KMS-11 (cell line): ENCODE measurements around the gene TMA7.
A peak's percentile ranks its signal among the peaks of the same experiment; 100 is the strongest.
"Not testable (repeated sequence)": the region's sequence is repeated elsewhere in the genome, so short reads cannot be mapped to it uniquely, and the experiment has no call there.

Source experiments
- H2AFZ ChIP-seq: fragments of 200-600 bp; sonication (generic); 2 replicates; pipeline ENCODE4 v1.6.1; 2016; ENCODE audit warnings: antibody characterized with exemption, mixed run types, low read depth
- H3K27ac ChIP-seq: fragments of 200-600 bp; sonication (generic); 2 replicates; pipeline ENCODE4 v1.6.1; 2016; ENCODE audit warnings: mild to moderate bottlenecking, mixed run types
- H3K27me3 ChIP-seq: fragments of 200-600 bp; sonication (generic); 2 replicates; pipeline ENCODE4 v1.6.1; 2017; ENCODE audit warnings: mild to moderate bottlenecking, low read depth, mixed run types, moderate library complexity; ENCODE audit not compliant: insufficient read depth
- H3K36me3 ChIP-seq: fragments of 200-600 bp; sonication (generic); 2 replicates; pipeline ENCODE4 v1.6.1; 2017; ENCODE audit warnings: mild to moderate bottlenecking, mixed run types; ENCODE audit not compliant: insufficient read depth
- H3K4me1 ChIP-seq: fragments of 200-600 bp; sonication (generic); 2 replicates; pipeline ENCODE4 v1.6.1; 2016; ENCODE audit warnings: mild to moderate bottlenecking, low read depth, mixed run types; ENCODE audit not compliant: poor library complexity, severe bottlenecking
- H3K4me2 ChIP-seq: fragments of 200-600 bp; sonication (generic); 2 replicates; pipeline ENCODE4 v1.7.0; 2016; ENCODE audit warnings: mild to moderate bottlenecking, mixed run types
- H3K4me3 ChIP-seq: fragments of 200-600 bp; sonication (generic); IDR thresholded peaks from 2 replicates; pipeline ENCODE4 v1.6.1; 2017; ENCODE audit warnings: low read depth, low read length, mixed read lengths; ENCODE audit not compliant: insufficient read depth
- H3K79me2 ChIP-seq: fragments of 200-600 bp; sonication (generic); 2 replicates; pipeline ENCODE4 v1.6.1; 2016; ENCODE audit warnings: low read depth, mixed run types; ENCODE audit not compliant: insufficient read depth
- H3K9ac ChIP-seq: fragments of 200-600 bp; sonication (generic); 2 replicates; pipeline ENCODE4 v1.6.1; 2016; ENCODE audit warnings: mild to moderate bottlenecking, mixed run types
- H4K20me1 ChIP-seq: fragments of 200-600 bp; sonication (generic); 2 replicates; pipeline ENCODE4 v1.6.1; 2016; ENCODE audit warnings: mild to moderate bottlenecking, mixed run types; ENCODE audit not compliant: insufficient read depth
- TF ChIP-seq, protein P1 (sequence below): fragments of 200-600 bp; sonication (generic); conservative IDR thresholded peaks from 2 replicates; pipeline ENCODE4 v1.6.1; 2017; ENCODE audit warnings: low read depth, mild to moderate bottlenecking, antibody characterized with exemption, low read length, moderate library complexity, mixed read lengths

The TMA7 gene

DNA sequence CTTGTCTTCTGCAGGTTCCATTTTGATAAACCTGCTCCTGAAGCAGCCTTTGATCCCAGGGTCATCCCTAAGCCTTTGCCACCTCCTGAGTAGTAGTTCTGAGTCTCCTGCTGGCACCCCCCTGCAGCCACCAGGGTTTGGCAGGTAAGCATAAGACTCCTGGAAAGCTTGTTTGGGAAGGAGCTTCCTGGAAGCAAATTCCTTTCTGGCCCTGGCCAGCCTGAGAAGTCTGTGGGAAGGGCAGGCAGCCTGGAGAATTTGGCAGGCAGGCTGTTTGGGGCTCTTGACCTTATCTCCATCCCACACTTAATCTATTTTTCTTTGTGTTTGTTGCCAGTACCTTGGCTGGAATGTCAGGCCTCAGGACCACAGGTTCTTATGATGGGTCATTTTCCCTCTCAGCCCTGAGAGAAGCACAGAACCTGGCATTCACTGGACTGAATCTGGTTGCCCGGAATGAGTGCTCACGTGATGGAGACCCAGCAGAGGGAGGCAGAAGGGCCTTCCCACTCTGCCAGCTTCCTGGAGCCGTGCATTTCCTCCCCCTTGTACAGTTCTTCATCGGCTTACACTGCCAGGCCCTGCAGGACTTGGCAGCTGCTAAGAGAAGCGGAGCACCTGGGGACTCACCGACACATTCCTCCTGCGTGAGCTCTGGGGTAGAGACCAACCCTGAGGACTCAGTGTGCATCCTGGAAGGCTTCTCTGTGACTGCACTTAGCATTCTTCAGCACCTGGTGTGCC lies 19.9 kb downstream of the TMA7 start:
- Histone ChIP-seq H3K36me3 (no peaks in the 10 kb centered on the region), H3K4me3 (no peak overlapping the region), H3K4me1 (no peaks in the 10 kb centered on the region), H3K4me2 (no peak overlapping the region), H3K9ac (no peak overlapping the region), H3K27me3 (no peaks in the 10 kb centered on the region), H4K20me1 (no peaks in the 10 kb centered on the region), H3K27ac (no peak overlapping the region), H3K79me2 (no peaks in the 10 kb centered on the region), H2AFZ (no peak overlapping the region)
- TF ChIP-seq, protein P1, sequence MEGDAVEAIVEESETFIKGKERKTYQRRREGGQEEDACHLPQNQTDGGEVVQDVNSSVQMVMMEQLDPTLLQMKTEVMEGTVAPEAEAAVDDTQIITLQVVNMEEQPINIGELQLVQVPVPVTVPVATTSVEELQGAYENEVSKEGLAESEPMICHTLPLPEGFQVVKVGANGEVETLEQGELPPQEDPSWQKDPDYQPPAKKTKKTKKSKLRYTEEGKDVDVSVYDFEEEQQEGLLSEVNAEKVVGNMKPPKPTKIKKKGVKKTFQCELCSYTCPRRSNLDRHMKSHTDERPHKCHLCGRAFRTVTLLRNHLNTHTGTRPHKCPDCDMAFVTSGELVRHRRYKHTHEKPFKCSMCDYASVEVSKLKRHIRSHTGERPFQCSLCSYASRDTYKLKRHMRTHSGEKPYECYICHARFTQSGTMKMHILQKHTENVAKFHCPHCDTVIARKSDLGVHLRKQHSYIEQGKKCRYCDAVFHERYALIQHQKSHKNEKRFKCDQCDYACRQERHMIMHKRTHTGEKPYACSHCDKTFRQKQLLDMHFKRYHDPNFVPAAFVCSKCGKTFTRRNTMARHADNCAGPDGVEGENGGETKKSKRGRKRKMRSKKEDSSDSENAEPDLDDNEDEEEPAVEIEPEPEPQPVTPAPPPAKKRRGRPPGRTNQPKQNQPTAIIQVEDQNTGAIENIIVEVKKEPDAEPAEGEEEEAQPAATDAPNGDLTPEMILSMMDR = no peak

DNA sequence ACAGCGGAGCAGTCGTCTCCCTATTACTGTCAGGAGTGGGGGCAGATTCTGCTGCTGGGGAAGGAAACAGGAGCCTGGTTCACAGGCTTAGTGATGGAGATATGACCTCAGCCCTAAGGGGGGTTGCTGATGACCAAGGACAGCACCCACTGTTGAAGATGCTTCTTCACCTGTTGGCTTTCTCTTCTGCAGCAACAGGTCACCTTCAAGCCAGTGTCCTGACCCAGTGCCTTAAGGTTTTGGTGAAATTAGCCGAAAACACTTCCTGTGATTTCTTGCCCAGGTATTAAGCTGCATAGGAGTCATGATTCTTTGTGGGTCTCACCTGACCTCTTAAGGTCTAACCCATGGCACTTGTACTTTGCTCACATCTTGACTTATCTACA lies 20.5 kb downstream of the TMA7 start:
- no peak overlapping the region for H3K4me3 ChIP-seq
- H4K20me1 ChIP-seq = no peaks in the 10 kb centered on the region
- no peak overlapping the region for H3K9ac ChIP-seq
- H3K4me1 ChIP-seq = peaks cover 6% of the 10 kb centered on the region
- H3K4me2 ChIP-seq = no peak overlapping the region
- H3K79me2 ChIP-seq = no peaks in the 10 kb centered on the region
- no peak overlapping the region for H2AFZ ChIP-seq
- H3K36me3 ChIP-seq = no peaks in the 10 kb centered on the region
- no peaks in the 10 kb centered on the region for H3K27me3 ChIP-seq
- TF ChIP-seq, protein P1 = no peak
- H3K27ac ChIP-seq = no peak overlapping the region

DNA sequence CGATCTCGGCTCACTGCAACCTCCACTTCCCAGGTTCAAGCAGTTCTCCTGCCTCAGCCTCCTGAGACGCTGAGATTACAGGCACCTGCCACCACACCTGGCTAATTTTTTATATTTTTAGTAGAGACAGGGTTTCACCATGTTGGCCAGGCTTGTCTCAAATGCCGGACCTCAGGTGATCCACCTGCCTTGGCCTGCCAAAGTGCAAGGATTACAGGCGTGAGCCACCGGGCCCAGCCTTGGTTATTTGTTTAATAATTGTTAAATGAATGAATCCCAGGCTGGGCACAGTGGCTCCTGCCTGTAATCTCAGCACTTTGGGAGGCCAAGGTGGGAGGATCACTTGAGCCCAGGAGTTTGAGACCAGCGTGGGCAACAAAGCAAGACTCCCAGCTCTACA lies 21.7 kb downstream of the TMA7 start:
- H3K36me3 ChIP-seq, H3K4me2 ChIP-seq, H2AFZ ChIP-seq, H3K79me2 ChIP-seq, H4K20me1 ChIP-seq, H3K4me3 ChIP-seq, H3K27me3 ChIP-seq, H3K4me1 ChIP-seq, H3K9ac ChIP-seq, H3K27ac ChIP-seq: not testable (repeated sequence)

DNA sequence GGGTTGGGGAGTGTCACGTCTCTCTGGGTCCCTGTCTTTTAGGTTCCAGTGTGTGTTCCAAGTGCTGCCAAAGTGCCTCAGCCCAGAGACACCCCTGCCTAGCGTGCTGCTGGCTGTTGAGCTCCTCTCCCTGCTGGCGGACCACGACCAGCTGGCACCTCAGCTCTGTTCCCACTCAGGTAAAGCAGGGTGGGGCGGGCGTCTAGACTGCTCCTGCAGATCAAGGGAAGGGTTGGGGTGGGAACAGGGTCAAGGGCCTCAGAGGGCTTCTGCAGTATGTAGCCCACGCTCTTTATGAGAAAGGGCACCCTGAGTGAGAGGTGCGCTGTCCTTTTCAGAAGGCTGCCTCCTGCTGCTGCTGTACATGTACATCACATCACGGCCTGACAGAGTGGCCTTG lies 23.6 kb downstream of the TMA7 start:
- Histone ChIP-seq H3K27me3 (no peaks in the 10 kb centered on the region), H3K79me2 (peaks cover 10% of the 10 kb centered on the region; the same call in 1 of the 2 replicates), H3K36me3 (no peaks in the 10 kb centered on the region), H4K20me1 (no peaks in the 10 kb centered on the region), H3K4me1 (peaks cover 28% of the 10 kb centered on the region), H3K4me2 (no peak overlapping the region), H3K27ac (no peak overlapping the region), H2AFZ (no peak overlapping the region), H3K4me3 (no peak overlapping the region), H3K9ac (no peak overlapping the region)
- TF ChIP-seq, protein P1 = no peak

DNA sequence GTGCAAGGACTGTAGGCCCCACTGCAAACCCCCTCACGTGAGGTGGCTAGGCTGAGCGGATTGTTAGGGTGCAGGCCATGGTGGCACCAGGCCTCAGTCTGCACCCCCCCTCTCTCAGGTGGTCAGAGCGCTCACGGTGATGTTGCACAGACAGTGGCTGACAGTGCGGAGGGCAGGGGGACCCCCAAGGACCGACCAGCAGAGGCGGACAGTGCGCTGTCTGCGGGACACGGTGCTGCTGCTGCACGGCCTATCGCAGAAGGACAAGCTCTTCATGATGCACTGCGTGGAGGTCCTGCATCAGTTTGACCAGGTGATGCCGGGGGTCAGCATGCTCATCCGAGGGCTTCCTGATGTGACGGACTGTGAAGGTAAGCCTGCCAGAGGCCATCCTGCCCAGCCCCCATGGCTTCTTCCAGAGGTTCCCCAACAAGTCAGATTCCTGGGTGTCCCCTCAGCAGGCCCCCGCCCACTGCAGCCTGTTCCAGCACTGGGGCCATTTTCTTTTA lies 24.7 kb downstream of the TMA7 start:
- peaks cover 10% of the 10 kb centered on the region; the same call in 1 of the 2 replicates for H3K79me2 ChIP-seq
- H3K36me3 ChIP-seq = no peaks in the 10 kb centered on the region
- H3K27ac ChIP-seq = peak overlapping the region; percentile 93; the same call in 1 of the 2 replicates
- peaks cover 28% of the 10 kb centered on the region for H3K4me1 ChIP-seq
- H3K4me3 ChIP-seq = no peak overlapping the region
- TF ChIP-seq, protein P1 = no peak
- H3K4me2 ChIP-seq = no peak overlapping the region
- H3K9ac ChIP-seq = no peak overlapping the region
- H2AFZ ChIP-seq = no peak overlapping the region
- no peaks in the 10 kb centered on the region for H3K27me3 ChIP-seq
- no peaks in the 10 kb centered on the region for H4K20me1 ChIP-seq
